Panc1 (cell line): ENCODE data around the gene PTPN1. TPM values are rescaled to one million over a fixed set of nuclear protein-coding genes. Genes with fewer than 3 reads are reported as not detected.

Source experiments
- ATAC-seq: fragments of 200-7000 bp; cut with Tn5 transposase; 2 replicates; pipeline ENCODE4 v1.9.1; 2020; ENCODE audit warnings: mild to moderate bottlenecking, moderate library complexity
- BruUV-seq: library from RNA; stranded (reverse); fragments of 400-500 nt; replicated peaks from 2 replicates; lab custom pipeline; 2021; lab: Mats Ljungman, UMichigan
- CTCF ChIA-PET: fragments of 300-600 bp; sonication (Branson Sonifier 250); formaldehyde crosslinking; loops from one replicate; lab custom pipeline; 2022; ENCODE audit warnings: antibody characterized with exemption; lab: Charles Lee
- POLR2A ChIA-PET: fragments of 300-600 bp; sonication (Branson Sonifier 250); formaldehyde crosslinking; loops from one replicate; lab custom pipeline; 2022; ENCODE audit warnings: antibody characterized with exemption; lab: Charles Lee
- DNase-seq: peaks from one replicate; pipeline ENCODE4 v3.0.0-alpha.2; 2010; ENCODE audit warnings: low read depth, low spot score
- H3K27ac ChIP-seq: 2 replicates; pipeline ENCODE4 v1.5.1; 2011; ENCODE audit warnings: mild to moderate bottlenecking, low read length, inconsistent platforms
- H3K27me3 ChIP-seq: fragments of 200-500 bp; sonication (Bioruptor generic); 2 replicates; pipeline ENCODE4 v1.6.0; 2014; ENCODE audit warnings: low read length, inconsistent platforms; ENCODE audit not compliant: control insufficient read depth, insufficient read depth
- H3K36me3 ChIP-seq: fragments of 200-500 bp; sonication (Bioruptor generic); 2 replicates; pipeline ENCODE4 v1.5.1; 2014; ENCODE audit warnings: inconsistent platforms, mild to moderate bottlenecking, low read length, moderate library complexity; ENCODE audit not compliant: control insufficient read depth, insufficient read depth
- H3K4me1 ChIP-seq: 2 replicates; pipeline ENCODE4 v1.5.1; 2011; ENCODE audit warnings: inconsistent platforms, mild to moderate bottlenecking, low read length, moderate library complexity; ENCODE audit not compliant: control insufficient read depth, insufficient read depth
- H3K4me3 ChIP-seq, 2 experiments: 2 replicates each; pipeline ENCODE4 v1.5.1; 2011 to 2012; ENCODE audit warnings: low read depth in 2 of 2, low read length in 2 of 2, mild to moderate bottlenecking in 2 of 2, inconsistent platforms in 1 of 2, moderate library complexity in 1 of 2
- H3K9me3 ChIP-seq: fragments of 200-500 bp; sonication (Bioruptor generic); 2 replicates; pipeline ENCODE4 v1.5.1; 2014; ENCODE audit warnings: low read depth, mild to moderate bottlenecking, inconsistent platforms, low read length, moderate library complexity; ENCODE audit not compliant: control insufficient read depth, insufficient read depth
- CTCF ChIP-seq: fragments of 450-650 bp; IDR thresholded peaks from 2 replicates; pipeline ENCODE4 v1.5.1; 2017; ENCODE audit warnings: mild to moderate bottlenecking
- POLR2AphosphoS5 ChIP-seq: IDR thresholded peaks from 2 replicates; pipeline ENCODE4 v1.6.1; 2012; ENCODE audit warnings: mild to moderate bottlenecking, low read depth, low read length, moderate library complexity
- REST ChIP-seq, 2 experiments: IDR thresholded peaks; 2 replicates each; pipeline ENCODE4 v1.6.1; 2011 to 2012; ENCODE audit warnings: low read depth in 2 of 2, control low read depth in 1 of 2, low read length in 1 of 2, mild to moderate bottlenecking in 1 of 2, moderate library complexity in 1 of 2; ENCODE audit not compliant: insufficient read depth in 1 of 2
- SIN3A ChIP-seq: IDR thresholded peaks from 2 replicates; pipeline ENCODE4 v1.6.1; 2012; ENCODE audit warnings: low read depth, mild to moderate bottlenecking, low read length, moderate library complexity, borderline replicate concordance; ENCODE audit not compliant: insufficient read depth
- TCF7L2 ChIP-seq: IDR thresholded peaks from 2 replicates; pipeline ENCODE4 v1.6.1; 2011; ENCODE audit warnings: mild to moderate bottlenecking, low read depth, low read length, inconsistent platforms
- in situ Hi-C: cut with HindIII; loops from 2 replicates; pipeline ENCODE4 v1.10.0; 2016; ENCODE audit warnings: low sequenced_read_pairs, low pct_unique_long_range_greater_than_20kb
- intact Hi-C: fragments of 100-400 bp; cut with micrococcal nuclease; formaldehyde crosslinking; loops from one replicate; pipeline ENCODE4 v1.10.0; 2022; ENCODE audit not compliant: unreplicated experiment
- total RNA-seq: library from RNA; stranded (reverse); gene quantifications from one replicate; pipeline ENCODE4 v1.2.1, GENCODE V29; 2021; ENCODE audit not compliant: unreplicated experiment

PTPN1 gene
- total RNA-seq, 1 experiment from 2014 or later = 42.2 TPM

- TF ChIP-seq REST (IDR thresholded peaks at IDR 0.05; ENCODE audit: insufficient read depth in 1 of 2, low read depth in 2 of 2, low read length in 1 of 2) (no peak), SIN3A (no peak), POLR2AphosphoS5 (no peak), CTCF (no peak), TCF7L2 (no peak)
- H3K27me3 ChIP-seq = no peaks in the 10 kb centered on the region
- DNase-seq (no peak), ATAC-seq (no peak)
- peak overlapping the region; percentile 67; the same call in 1 of the 2 replicates for H3K27ac ChIP-seq
- H3K36me3 ChIP-seq = peaks cover 24% of the 10 kb centered on the region
- H3K4me3 ChIP-seq = no peak overlapping the region
- in situ Hi-C loops (no loop called here), intact Hi-C loops (loop anchor here (10.0 kb wide), 1 partner anchor 65 kb away; the partner anchor contains the start of gene PTPN1)
- BruUV-seq = no TSS peak
- ChIA-PET POLR2A (no interaction called here), CTCF (interaction anchor here (0.6 to 0.8 kb wide), 2 partner anchors 115 to 232 kb away, joined by 3 read pairs; no protein-coding TSS in a partner anchor)
- H3K4me1 ChIP-seq = peaks cover 55% of the 10 kb centered on the region
- H3K9me3 ChIP-seq = no peaks in the 10 kb centered on the region
Measured at GRCh38 chr20:50579511-50579910, 69.3 kb downstream of the PTPN1 start.

GRCh38 chr20:50580016-50580747, 70.0 kb downstream of the PTPN1 start:
- ATAC-seq (peak; percentile 71), DNase-seq (no peak)
- TF ChIP-seq POLR2AphosphoS5 (peak; percentile 74; the same call in 1 of the 2 replicates), SIN3A (no peak), REST (IDR thresholded peaks at IDR 0.05; ENCODE audit: insufficient read depth in 1 of 2, low read depth in 2 of 2, low read length in 1 of 2) (no peak), TCF7L2 (no peak), CTCF (peak; percentile 92)
- in situ Hi-C loops (no loop called here), intact Hi-C loops (loop anchor here (5.0 kb wide), 1 partner anchor 393 kb away; no protein-coding TSS in a partner anchor)
- Histone ChIP-seq H3K9me3 (no peaks in the 10 kb centered on the region), H3K4me3 (no peak overlapping the region), H3K4me1 (peaks cover 59% of the 10 kb centered on the region), H3K36me3 (peaks cover 24% of the 10 kb centered on the region), H3K27me3 (no peaks in the 10 kb centered on the region), H3K27ac (peak overlapping the region; percentile 67)
- ChIA-PET CTCF (interaction anchor here (0.6 to 0.8 kb wide), 3 partner anchors 115 to 457 kb away, joined by 3 read pairs; no protein-coding TSS in a partner anchor), POLR2A (no interaction called here)
- TSS peak; percentile 16 for BruUV-seq
